Suprapubic skin (tissue), 4 donors: ENCODE data around the gene ZNF778.

Source experiments
- POLR2A ChIP-seq, 2 donors: fragments of 450-650 bp; IDR thresholded peaks; one replicate each; pipeline ENCODE4 v1.6.1; 2017; ENCODE audit warnings: antibody characterized with exemption in 2 of 2, mild to moderate bottlenecking in 2 of 2, moderate library complexity in 2 of 2
- POLR2AphosphoS5 ChIP-seq, 3 donors: sonication (generic); formaldehyde crosslinking; IDR thresholded peaks; one replicate each; pipeline ENCODE4 v1.6.1; 2017; ENCODE audit warnings: antibody characterized with exemption in 3 of 3

GRCh38 chr16:89207993-89208392, 9.5 kb upstream of the ZNF778 start:
- TF ChIP-seq POLR2A (IDR thresholded peaks at IDR 0.05) (no peak), POLR2AphosphoS5 (IDR thresholded peaks at IDR 0.05) (no peak)
